ENCODE measurements around the gene PLEKHA3. TPM values are rescaled to one million over a fixed set of nuclear protein-coding genes. Genes with fewer than 3 reads are reported as not detected.
"Not testable (repeated sequence)": the region's sequence is repeated elsewhere in the genome, so short reads cannot be mapped to it uniquely, and the experiment has no call there.

PLEKHA3 gene
- 10 to 100 TPM; 12.1 to 20.8 (median 16.6) TPM for polyA plus RNA-seq (ENCODE audit: insufficient read length in 10 of 10)
- long read RNA-seq, donor 1, full-length matches to known transcripts, result 2 of 2 reads
- long read RNA-seq, donor 1, partial matches to known transcripts, result 0 of 2 reads
- long read RNA-seq, donor 1, other reads (novel, unspliced or antisense), result 0 of 2 reads
- long read RNA-seq, donor 2, full-length matches to known transcripts, result 1 of 1 reads
- long read RNA-seq, donor 2, partial matches to known transcripts, result 0 of 1 reads
- long read RNA-seq, donor 2, other reads (novel, unspliced or antisense), result 0 of 1 reads
- long read RNA-seq, donor 3, result 0 reads
- long read RNA-seq, donor 4, full-length matches to known transcripts, result 2 of 975 reads
- long read RNA-seq, donor 4, partial matches to known transcripts, result 850 of 975 reads
- long read RNA-seq, donor 4, other reads (novel, unspliced or antisense), result 123 of 975 reads
- long read RNA-seq, donor 5, full-length matches to known transcripts, result 1 of 1 reads
- long read RNA-seq, donor 5, partial matches to known transcripts, result 0 of 1 reads
- long read RNA-seq, donor 5, other reads (novel, unspliced or antisense), result 0 of 1 reads
- long read RNA-seq, donor 6, full-length matches to known transcripts, result 1 of 1,569 reads
- long read RNA-seq, donor 6, partial matches to known transcripts, result 1,097 of 1,569 reads
- long read RNA-seq, donor 6, other reads (novel, unspliced or antisense), result 471 of 1,569 reads
- long read RNA-seq, donor 7, full-length matches to known transcripts, result 1 of 1 reads
- long read RNA-seq, donor 7, partial matches to known transcripts, result 0 of 1 reads
- long read RNA-seq, donor 7, other reads (novel, unspliced or antisense), result 0 of 1 reads
- long read RNA-seq, donor 8, full-length matches to known transcripts, result 4 of 4 reads
- long read RNA-seq, donor 8, partial matches to known transcripts, result 0 of 4 reads
- long read RNA-seq, donor 8, other reads (novel, unspliced or antisense), result 0 of 4 reads
- long read RNA-seq, donor 9, result 0 reads

GRCh38 chr2:178480227-178481181 lies at the start of gene PLEKHA3:
TSS of gene PLEKHA3 (plus strand) at chr2:178480457. CDS start at chr2:178480870, 413 bp downstream.
- peak; percentile 94 to 97 (median 95) for DNase-seq

DNA sequence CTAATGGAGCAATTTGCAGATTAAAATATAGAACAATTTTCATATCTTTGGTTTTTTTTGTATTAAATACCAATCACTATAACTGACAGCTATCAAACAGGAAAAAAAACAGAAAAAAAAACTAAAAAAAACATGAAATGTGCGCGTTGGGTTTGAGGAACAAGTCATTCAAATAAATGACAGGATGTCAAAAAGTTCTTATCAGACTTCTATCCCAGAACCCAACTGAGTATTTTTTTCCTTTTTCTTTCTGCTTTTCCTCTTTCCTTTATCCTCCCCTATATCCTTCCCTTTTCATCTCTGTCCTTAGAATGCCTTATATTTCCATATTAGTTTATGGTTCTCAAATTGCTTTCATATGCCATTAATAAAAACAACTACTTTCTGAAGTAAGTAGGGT lies 43.6 kb upstream of the PLEKHA3 start:
- DNase-seq, result no peak

GRCh38 chr2:178441426-178441825 lies 38.8 kb upstream of the PLEKHA3 start:
- peak in 1 of 3 donors; percentile 12 for DNase-seq

GRCh38 chr2:178448968-178449661 lies 31.1 kb upstream of the PLEKHA3 start:
- DNase-seq, result peak in 1 of 3 donors; percentile 27

GRCh38 chr2:178449700-178450523 lies 30.3 kb upstream of the PLEKHA3 start:
- peak; percentile 26 to 73 (median 42) for DNase-seq

GRCh38 chr2:178450524-178450773 lies 29.8 kb upstream of the PLEKHA3 start:
- DNase-seq, result peak in 1 of 3 donors; percentile 80

GRCh38 chr2:178450774-178451525 lies 29.3 kb upstream of the PLEKHA3 start, which contains the start of the genes PJVK and PRKRA:
TSS of gene PJVK (plus strand) at chr2:178451378. CDS start at chr2:178453410, 2,032 bp downstream.
TSS of gene PRKRA (minus strand) at chr2:178451175. CDS start at chr2:178451030, 145 bp downstream.
- peak; percentile 98 to 99 (median 99) for DNase-seq

GRCh38 chr2:178452334-178452733 lies 27.9 kb upstream of the PLEKHA3 start:
- no peak for DNase-seq

GRCh38 chr2:178452870-178453269 lies 27.4 kb upstream of the PLEKHA3 start:
- no peak for DNase-seq

- DNase-seq, result no peak
Measured at GRCh38 chr2:178455947-178456346, 24.3 kb upstream of the PLEKHA3 start.

GRCh38 chr2:178457390-178457886 lies 22.8 kb upstream of the PLEKHA3 start:
- no peak for DNase-seq

GRCh38 chr2:178469219-178469849 lies 10.9 kb upstream of the PLEKHA3 start:
- no peak for DNase-seq

- DNase-seq, result not testable (repeated sequence)
Measured at GRCh38 chr2:178471313-178471712, 8.9 kb upstream of the PLEKHA3 start.

GRCh38 chr2:178473373-178473772 lies 6.9 kb upstream of the PLEKHA3 start:
- no peak for DNase-seq

DNA sequence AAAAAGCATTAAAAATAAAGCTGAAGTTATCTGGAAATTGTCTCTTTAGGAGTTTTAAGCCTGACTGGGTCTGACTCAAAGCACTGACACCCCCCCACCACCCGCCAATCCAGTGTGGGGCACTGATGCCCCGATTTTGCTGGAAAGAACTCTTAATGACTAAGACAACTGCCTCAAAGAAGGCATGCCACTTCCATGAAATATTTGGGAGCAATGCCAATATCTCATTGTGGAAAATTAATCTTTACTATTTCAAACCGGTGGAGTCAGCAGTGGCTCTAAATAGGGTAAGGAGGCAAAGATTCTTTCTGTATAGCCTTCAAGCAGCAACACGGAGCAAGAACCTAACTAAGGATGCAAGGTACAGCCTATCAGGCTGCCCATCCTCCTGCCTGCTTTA lies 6.3 kb upstream of the PLEKHA3 start:
- peak in 2 of 3 donors; percentile 14 to 15 for DNase-seq

GRCh38 chr2:178474560-178474959 lies 5.7 kb upstream of the PLEKHA3 start:
- DNase-seq, result no peak

DNA sequence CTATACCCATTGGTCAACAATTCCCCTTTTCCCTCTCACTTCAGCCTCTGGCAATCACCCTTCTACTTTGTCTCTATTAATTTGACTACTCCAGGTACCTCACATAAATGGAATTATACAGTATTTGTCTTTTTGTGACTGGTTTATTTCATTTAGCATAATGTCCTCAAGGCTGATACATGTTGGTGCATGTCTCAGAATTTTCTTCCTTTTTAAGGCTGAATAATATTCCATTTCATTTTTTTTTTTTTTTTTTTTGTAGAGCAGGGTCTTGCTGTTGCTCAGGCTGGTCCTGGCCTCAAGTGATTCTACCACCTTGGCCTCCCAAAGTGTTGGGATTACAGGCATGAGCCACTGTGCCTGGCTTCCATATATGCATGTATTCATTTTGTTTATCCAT lies 3.8 kb upstream of the PLEKHA3 start:
- no peak for DNase-seq

Measured in muscle of back (tissue), 13 donors.